ENCODE data around the gene GPR137. TPM values are rescaled to one million over a fixed set of nuclear protein-coding genes. Genes with fewer than 3 reads are reported as not detected.

GPR137 gene
- polyA plus RNA-seq, 3 donors = 7.8 to 21.0 (median 9.3) TPM

DNA sequence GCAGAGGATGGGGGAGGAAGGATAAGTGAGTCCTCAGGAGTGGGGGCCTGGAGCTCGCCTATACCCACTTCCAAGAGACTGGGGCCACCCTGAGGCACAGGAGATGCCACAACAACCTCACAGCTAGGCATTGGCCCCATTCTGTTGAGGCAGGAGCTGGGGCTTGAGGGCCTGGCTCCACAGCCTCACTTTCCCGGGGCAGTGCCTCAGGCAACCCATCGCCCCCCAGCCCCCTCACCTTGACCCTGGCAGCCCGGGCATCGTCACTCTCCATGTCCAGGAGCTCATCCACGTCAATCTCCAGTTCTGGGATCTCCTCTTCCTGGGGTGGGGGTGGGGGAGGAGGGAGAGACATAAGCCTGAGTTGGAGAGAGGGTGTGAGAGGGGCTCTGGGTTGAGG is 40.7 kb upstream of the GPR137 start:
- Histone ChIP-seq H3K4me1 (ENCODE audit: control insufficient read depth in 1 of 2, insufficient read depth in 2 of 2, low read length in 2 of 2) (peaks cover 52 to 66% of the 10 kb centered on the region in 2 donors), H3K4me2 (replicated peaks; ENCODE audit: extremely low read depth, low read length, poor library complexity, severe bottlenecking) (peak overlapping the region; percentile 91), H3K27me3 (ENCODE audit: control insufficient read depth in 2 of 2, insufficient read depth in 2 of 2, low read length in 2 of 2) (no peaks in the 10 kb centered on the region), H3K27ac (ENCODE audit: low read depth in 1 of 2, low read length in 2 of 2) (peak overlapping the region; percentile 13 to 92), H4K20me1 (ENCODE audit: insufficient read depth, low read length) (no peaks in the 10 kb centered on the region), H3K79me2 (ENCODE audit: insufficient read depth, low read length) (peaks cover 40% of the 10 kb centered on the region), H3K9me3 (replicated peaks in 1 of 2; ENCODE audit: control insufficient read depth in 1 of 2, insufficient read depth in 1 of 2, low read length in 2 of 2) (no peaks in the 10 kb centered on the region), H3K9ac (ENCODE audit: insufficient read depth, low read length, poor library complexity, severe bottlenecking) (peak overlapping the region; percentile 76), H2AFZ (ENCODE audit: insufficient read depth, low read depth, low read length, poor library complexity, severe bottlenecking) (no peak overlapping the region), H3K4me3 (replicated peaks in 1 of 3; ENCODE audit: low read depth in 2 of 3, low read length in 3 of 3) (peak overlapping the region in 1 of 3 experiments; percentile 86), H3K36me3 (replicated peaks in 1 of 2; ENCODE audit: control insufficient read depth in 1 of 2, insufficient read depth in 2 of 2, low read length in 2 of 2) (peaks cover 10 to 12% of the 10 kb centered on the region in 2 donors)
- Mint-ChIP-seq H3K4me1 (peaks cover 48% of the 10 kb centered on the region), H3K27ac (peak overlapping the region in 3 of 7 donors; percentile 65 to 78 (median 75)), H3K4me3 (peak overlapping the region; percentile 85 to 89), H3K27me3 (ENCODE audit: low read depth in 3 of 3) (peaks cover 0 to 4% (median 3%) of the 10 kb centered on the region in 3 donors), H3K9me3 (no peaks in the 10 kb centered on the region), H3K36me3 (peaks cover 13 to 14% of the 10 kb centered on the region in 2 donors)
- no peak for DNase-seq
- TF ChIP-seq, protein P1, sequence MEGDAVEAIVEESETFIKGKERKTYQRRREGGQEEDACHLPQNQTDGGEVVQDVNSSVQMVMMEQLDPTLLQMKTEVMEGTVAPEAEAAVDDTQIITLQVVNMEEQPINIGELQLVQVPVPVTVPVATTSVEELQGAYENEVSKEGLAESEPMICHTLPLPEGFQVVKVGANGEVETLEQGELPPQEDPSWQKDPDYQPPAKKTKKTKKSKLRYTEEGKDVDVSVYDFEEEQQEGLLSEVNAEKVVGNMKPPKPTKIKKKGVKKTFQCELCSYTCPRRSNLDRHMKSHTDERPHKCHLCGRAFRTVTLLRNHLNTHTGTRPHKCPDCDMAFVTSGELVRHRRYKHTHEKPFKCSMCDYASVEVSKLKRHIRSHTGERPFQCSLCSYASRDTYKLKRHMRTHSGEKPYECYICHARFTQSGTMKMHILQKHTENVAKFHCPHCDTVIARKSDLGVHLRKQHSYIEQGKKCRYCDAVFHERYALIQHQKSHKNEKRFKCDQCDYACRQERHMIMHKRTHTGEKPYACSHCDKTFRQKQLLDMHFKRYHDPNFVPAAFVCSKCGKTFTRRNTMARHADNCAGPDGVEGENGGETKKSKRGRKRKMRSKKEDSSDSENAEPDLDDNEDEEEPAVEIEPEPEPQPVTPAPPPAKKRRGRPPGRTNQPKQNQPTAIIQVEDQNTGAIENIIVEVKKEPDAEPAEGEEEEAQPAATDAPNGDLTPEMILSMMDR (IDR thresholded peaks at IDR 0.05) = no peak
- WGBS (ENCODE audit: insufficient coverage) = no CpG with 5 or more reads among the region's 6 CpGs
- intact Hi-C loops (cut with micrococcal nuclease) = loop anchor here (5.0 kb wide), 2 partner anchors 38 to 57 kb away; partner anchors contain the start of genes FERMT3 (in 2 of the 2) and CATSPERZ (in 1 of the 2)

DNA sequence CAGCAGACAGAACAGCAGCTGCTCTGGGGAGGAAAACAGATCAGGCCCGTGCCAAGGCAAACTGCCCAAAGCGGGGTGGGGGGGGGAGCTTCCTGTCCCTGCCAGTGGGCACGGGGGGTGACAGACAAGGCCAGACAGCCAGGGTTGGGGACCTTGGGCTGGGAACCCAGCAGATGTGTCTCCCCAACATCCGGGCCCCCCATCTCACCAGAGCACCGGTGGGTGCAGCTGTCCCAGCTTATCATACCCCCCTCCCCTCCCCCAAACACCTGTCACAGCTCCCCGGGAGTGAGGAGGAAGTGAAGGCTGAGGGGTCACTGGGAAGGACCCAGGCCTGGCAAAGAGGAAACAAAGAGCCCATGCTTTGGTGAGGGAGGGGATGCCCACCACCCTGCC is 40.2 kb upstream of the GPR137 start:
- peaks cover 48 to 64% of the 10 kb centered on the region in 2 donors for H3K4me1 ChIP-seq (ENCODE audit: control insufficient read depth in 1 of 2, insufficient read depth in 2 of 2, low read length in 2 of 2)
- 0% methylated on average over 1 of the region's 6 CpGs for WGBS (ENCODE audit: insufficient coverage)
- no peak overlapping the region for H2AFZ ChIP-seq (ENCODE audit: insufficient read depth, low read depth, low read length, poor library complexity, severe bottlenecking)
- peak overlapping the region; percentile 85 to 89 for H3K4me3 Mint-ChIP-seq
- peak overlapping the region; percentile 13 to 92 for H3K27ac ChIP-seq (ENCODE audit: low read depth in 1 of 2, low read length in 2 of 2)
- H3K9ac ChIP-seq (ENCODE audit: insufficient read depth, low read length, poor library complexity, severe bottlenecking) = peak overlapping the region; percentile 76
- peaks cover 0 to 7% (median 3%) of the 10 kb centered on the region in 3 donors for H3K27me3 Mint-ChIP-seq (ENCODE audit: low read depth in 3 of 3)
- no peaks in the 10 kb centered on the region for H3K9me3 ChIP-seq (replicated peaks in 1 of 2; ENCODE audit: control insufficient read depth in 1 of 2, insufficient read depth in 1 of 2, low read length in 2 of 2)
- peaks cover 46% of the 10 kb centered on the region for H3K4me1 Mint-ChIP-seq
- intact Hi-C loops (cut with micrococcal nuclease) = no loop called here
- peak overlapping the region; percentile 45 to 86 (median 51) for H3K4me3 ChIP-seq (replicated peaks in 1 of 3; ENCODE audit: low read depth in 2 of 3, low read length in 3 of 3)
- DNase-seq = peak in 1 of 3 donors; percentile 42
- H3K36me3 Mint-ChIP-seq = peaks cover 13 to 14% of the 10 kb centered on the region in 2 donors
- no peaks in the 10 kb centered on the region for H3K9me3 Mint-ChIP-seq
- peak overlapping the region; percentile 91 for H3K4me2 ChIP-seq (replicated peaks; ENCODE audit: extremely low read depth, low read length, poor library complexity, severe bottlenecking)
- peaks cover 40% of the 10 kb centered on the region for H3K79me2 ChIP-seq (ENCODE audit: insufficient read depth, low read length)
- H4K20me1 ChIP-seq (ENCODE audit: insufficient read depth, low read length) = no peaks in the 10 kb centered on the region
- TF ChIP-seq, protein P1 (IDR thresholded peaks at IDR 0.05) = no peak
- H3K36me3 ChIP-seq (replicated peaks in 1 of 2; ENCODE audit: control insufficient read depth in 1 of 2, insufficient read depth in 2 of 2, low read length in 2 of 2) = peaks cover 10 to 12% of the 10 kb centered on the region in 2 donors
- H3K27ac Mint-ChIP-seq = peak overlapping the region in 6 of 7 donors; percentile 35 to 88 (median 80)
- H3K27me3 ChIP-seq (ENCODE audit: control insufficient read depth in 2 of 2, insufficient read depth in 2 of 2, low read length in 2 of 2) = no peaks in the 10 kb centered on the region
